Neural cell (in vitro differentiated cells): ENCODE data around the gene AARS1.
"Not testable (repeated sequence)": the region's sequence is repeated elsewhere in the genome, so short reads cannot be mapped to it uniquely, and the experiment has no call there.

Experiments used
- EP300 ChIP-seq: fragments of 450-650 bp; conservative IDR thresholded peaks from 2 replicates; pipeline ENCODE4 v1.6.1; 2014; ENCODE audit warnings: antibody characterized with exemption, mild to moderate bottlenecking, moderate library complexity; ENCODE audit not compliant: poor library complexity, severe bottlenecking
- POLR2AphosphoS5 ChIP-seq: IDR thresholded peaks from 2 replicates; pipeline ENCODE4 v1.6.1; 2012
- RAD21 ChIP-seq: fragments of 450-650 bp; conservative IDR thresholded peaks from 2 replicates; pipeline ENCODE4 v1.6.1; 2014; ENCODE audit warnings: antibody characterized with exemption, mild to moderate bottlenecking, moderate library complexity
- SMC3 ChIP-seq: fragments of 450-650 bp; conservative IDR thresholded peaks from 2 replicates; pipeline ENCODE4 v1.6.1; 2014; ENCODE audit warnings: antibody characterized with exemption, mild to moderate bottlenecking, moderate library complexity; ENCODE audit not compliant: poor library complexity
- TAF1 ChIP-seq: IDR thresholded peaks from 2 replicates; pipeline ENCODE4 v1.6.1; 2012; ENCODE audit warnings: low read depth
- TF ChIP-seq, protein P1 (sequence below): fragments of 450-650 bp; IDR thresholded peaks from 2 replicates; pipeline ENCODE4 v1.5.1; 2014; ENCODE audit warnings: antibody characterized with exemption, mild to moderate bottlenecking, moderate library complexity; ENCODE audit not compliant: poor library complexity, severe bottlenecking

DNA sequence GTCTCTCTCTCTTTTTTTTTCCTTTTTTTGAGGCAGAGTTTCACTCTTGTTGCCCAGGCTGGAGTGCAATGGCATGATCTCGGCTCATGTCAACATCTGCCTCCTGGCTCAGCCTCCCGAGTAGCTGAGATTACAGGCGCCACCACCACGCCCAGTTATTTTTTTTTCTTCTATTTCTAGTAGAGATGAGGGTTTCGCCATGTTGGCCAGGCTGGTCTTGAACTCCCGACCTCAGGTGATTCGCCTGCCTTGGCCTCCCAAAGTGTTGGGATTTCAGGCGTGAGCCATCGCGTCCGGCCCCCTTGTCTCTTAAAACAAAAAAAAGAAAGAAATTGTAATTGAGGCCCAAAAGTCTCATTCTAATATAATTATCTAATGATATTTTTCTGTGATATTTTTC, 2.8 kb upstream of the AARS1 start:
- TF ChIP-seq, protein P1, sequence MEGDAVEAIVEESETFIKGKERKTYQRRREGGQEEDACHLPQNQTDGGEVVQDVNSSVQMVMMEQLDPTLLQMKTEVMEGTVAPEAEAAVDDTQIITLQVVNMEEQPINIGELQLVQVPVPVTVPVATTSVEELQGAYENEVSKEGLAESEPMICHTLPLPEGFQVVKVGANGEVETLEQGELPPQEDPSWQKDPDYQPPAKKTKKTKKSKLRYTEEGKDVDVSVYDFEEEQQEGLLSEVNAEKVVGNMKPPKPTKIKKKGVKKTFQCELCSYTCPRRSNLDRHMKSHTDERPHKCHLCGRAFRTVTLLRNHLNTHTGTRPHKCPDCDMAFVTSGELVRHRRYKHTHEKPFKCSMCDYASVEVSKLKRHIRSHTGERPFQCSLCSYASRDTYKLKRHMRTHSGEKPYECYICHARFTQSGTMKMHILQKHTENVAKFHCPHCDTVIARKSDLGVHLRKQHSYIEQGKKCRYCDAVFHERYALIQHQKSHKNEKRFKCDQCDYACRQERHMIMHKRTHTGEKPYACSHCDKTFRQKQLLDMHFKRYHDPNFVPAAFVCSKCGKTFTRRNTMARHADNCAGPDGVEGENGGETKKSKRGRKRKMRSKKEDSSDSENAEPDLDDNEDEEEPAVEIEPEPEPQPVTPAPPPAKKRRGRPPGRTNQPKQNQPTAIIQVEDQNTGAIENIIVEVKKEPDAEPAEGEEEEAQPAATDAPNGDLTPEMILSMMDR, result not testable (repeated sequence)
- not testable (repeated sequence) for TF ChIP-seq TAF1, SMC3, POLR2AphosphoS5, RAD21, EP300
